Neural progenitor cell (in vitro differentiated cells): ENCODE measurements around the gene ARRDC4.

Experiments
- CTCF ChIP-seq: fragments of 200-600 bp; sonication (generic); IDR thresholded peaks from 2 replicates; pipeline ENCODE4 v1.5.1; 2017; ENCODE audit warnings: antibody characterized with exemption, mild to moderate bottlenecking
- EZH2 ChIP-seq: fragments of 200-600 bp; sonication (generic); IDR thresholded peaks from 2 replicates; pipeline ENCODE4 v1.6.1; 2017; ENCODE audit warnings: antibody characterized with exemption, mild to moderate bottlenecking, moderate library complexity
- EZH2phosphoT487 ChIP-seq: fragments of 200-600 bp; sonication (generic); IDR thresholded peaks from 2 replicates; pipeline ENCODE4 v1.6.1; 2017; ENCODE audit warnings: antibody characterized with exemption

DNA sequence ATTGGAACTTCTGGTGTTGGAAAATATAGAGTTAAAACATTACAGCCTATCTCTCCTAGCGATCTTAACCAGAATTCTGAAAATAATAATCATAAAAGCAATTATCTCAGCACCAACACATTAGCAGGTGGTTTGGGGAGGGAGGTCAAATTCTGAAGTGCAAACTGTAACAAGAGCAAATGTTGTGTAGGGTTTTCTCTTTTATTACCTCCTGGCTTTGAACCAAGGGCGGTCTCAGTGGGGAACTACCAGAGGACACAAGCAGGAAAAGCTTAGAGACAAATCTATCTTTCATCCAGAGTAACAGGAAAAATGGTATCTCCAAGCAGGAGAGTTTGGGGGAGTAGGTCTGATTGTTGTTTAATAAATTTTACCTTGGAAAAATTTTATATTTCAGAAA is 5.5 kb upstream of the ARRDC4 start:
- TF ChIP-seq CTCF (no peak), EZH2 (no peak), EZH2phosphoT487 (no peak)
